Prostate gland (tissue), 2 donors: ENCODE data around the gene PTPRE. TPM values are rescaled to one million over a fixed set of nuclear protein-coding genes. Genes with fewer than 3 reads are reported as not detected.

Experiments used
- DNase-seq: peaks from one replicate; pipeline ENCODE4 v3.0.0-alpha.2; 2019; ENCODE audit warnings: low spot score
- H3K27ac ChIP-seq, 2 donors: fragments of 200-600 bp; sonication (generic); 2 replicates each; pipeline ENCODE4 v1.5.1; 2017 to 2019
- H3K27me3 ChIP-seq: fragments of 200-600 bp; sonication (generic); replicated peaks from 2 replicates; pipeline ENCODE4 v1.5.1; 2019; ENCODE audit not compliant: insufficient read depth
- H3K36me3 ChIP-seq, 2 donors: fragments of 200-600 bp; sonication (generic); 1 replicate in 1 of 2; 2 replicates in 1 of 2; pipeline versions ENCODE4 v1.5.1 to v1.8.1; 2017 to 2019
- H3K4me1 ChIP-seq: fragments of 200-600 bp; sonication (generic); replicated peaks from 2 replicates; pipeline ENCODE4 v1.5.1; 2019
- H3K4me3 ChIP-seq, 2 donors: fragments of 200-600 bp; sonication (generic); 2 replicates each; pipeline ENCODE4 v1.5.1; 2017 to 2019
- H3K9me3 ChIP-seq: fragments of 200-600 bp; sonication (generic); 2 replicates; pipeline ENCODE4 v1.5.1; 2017
- CTCF ChIP-seq, 4 experiments: fragments of 200-600 bp in 2 of 4; fragments of 450-650 bp in 2 of 4; sonication (generic) in 2 of 4; IDR thresholded peaks; 1 replicate in 3 of 4; 2 replicates in 1 of 4; pipeline ENCODE4 v1.5.1; 2016 to 2019; ENCODE audit warnings: antibody characterized with exemption in 4 of 4, mild to moderate bottlenecking in 2 of 4, moderate library complexity in 2 of 4
- POLR2A ChIP-seq: fragments of 450-650 bp; IDR thresholded peaks from one replicate; pipeline ENCODE4 v1.6.1; 2016; ENCODE audit warnings: antibody characterized with exemption, mild to moderate bottlenecking
- POLR2AphosphoS5 ChIP-seq: sonication (generic); formaldehyde crosslinking; IDR thresholded peaks from one replicate; pipeline ENCODE4 v1.6.1; 2017; ENCODE audit warnings: antibody characterized with exemption
- whole genome bisulfite sequencing: methylation state at CpG from one replicate; pipeline ENCODE4 v1.1.5; 2018; 5-methylcytosine and 5-hydroxymethylcytosine counted together
- intact Hi-C: fragments of 100-400 bp; cut with DNase I; formaldehyde crosslinking; loops from one replicate; pipeline ENCODE4 v1.14.2; 2022
- total RNA-seq, 2 donors: library from RNA; depleted of rRNA; stranded (reverse); fragments of >200 nt; gene quantifications; one replicate each; pipeline ENCODE4 v1.1.0, GENCODE V29; 2016

The PTPRE gene
- total RNA-seq, 2 donors from 2014 or later = 4.5 to 14.3 TPM

DNA sequence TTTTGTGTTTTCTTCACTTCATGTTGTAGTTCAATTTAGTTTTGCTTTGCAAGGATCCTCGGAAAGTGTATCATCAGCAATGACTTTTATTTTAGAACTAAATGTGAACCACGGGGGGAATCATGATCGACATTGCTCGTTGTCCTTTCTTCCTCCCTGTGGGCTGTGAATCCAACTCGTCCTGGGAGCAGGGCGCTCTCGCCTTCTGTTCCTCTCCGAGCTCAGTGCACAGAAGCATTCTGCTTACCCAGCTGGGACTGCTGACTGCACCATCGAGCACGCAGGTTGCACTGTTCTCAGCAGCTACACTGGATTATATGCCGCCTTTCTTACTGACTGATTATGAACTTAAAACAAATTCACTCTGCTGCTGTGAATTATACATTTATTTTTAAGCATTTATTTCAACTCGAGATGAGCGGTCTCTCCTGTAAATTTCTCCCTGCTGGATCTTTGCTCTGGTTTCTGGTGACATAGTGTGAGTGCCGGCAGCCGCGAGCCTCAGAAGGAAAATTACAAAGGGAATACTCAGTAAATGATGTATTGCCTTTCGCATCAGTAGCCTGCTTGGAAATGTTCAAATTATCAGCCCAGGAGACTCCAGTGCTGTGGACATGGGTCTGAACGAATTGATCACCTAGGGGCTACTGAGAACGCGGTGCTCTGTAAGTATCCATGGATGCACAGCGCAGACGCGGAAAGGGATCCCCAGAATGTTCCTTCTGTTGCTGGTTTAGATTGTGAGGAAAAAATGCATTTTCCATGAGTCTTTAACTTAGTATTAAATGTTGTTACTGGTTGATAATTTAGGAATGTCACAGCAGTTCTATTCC, 92.6 kb downstream of the PTPRE start:
- H3K27ac ChIP-seq = no peak overlapping the region

GRCh38 chr10:128000471-128001362, 93.8 kb downstream of the PTPRE start:
- intact Hi-C loops = no loop called here
- WGBS = 59% methylated on average over 5 of the region's 5 CpGs
- Histone ChIP-seq H3K9me3 (no peaks in the 10 kb centered on the region), H3K36me3 (no peaks in the 10 kb centered on the region), H3K4me1 (no peaks in the 10 kb centered on the region), H3K27ac (no peak overlapping the region), H3K4me3 (no peak overlapping the region), H3K27me3 (no peaks in the 10 kb centered on the region)
- no peak for TF ChIP-seq POLR2A
- no peak for TF ChIP-seq CTCF (IDR thresholded peaks at IDR 0.05)
- no peak for TF ChIP-seq POLR2AphosphoS5
- no peak for DNase-seq

More for the DNA sequence above, 92.6 kb downstream of the PTPRE start:
- no peak overlapping the region for H3K4me3 ChIP-seq
- H3K27me3 ChIP-seq = peaks cover 2% of the 10 kb centered on the region
- no peaks in the 10 kb centered on the region for H3K4me1 ChIP-seq
- no peaks in the 10 kb centered on the region for H3K36me3 ChIP-seq
- no peaks in the 10 kb centered on the region for H3K9me3 ChIP-seq
- DNase-seq = no peak
- TF ChIP-seq POLR2A = no peak
- TF ChIP-seq CTCF (IDR thresholded peaks at IDR 0.05) = no peak
- no peak for TF ChIP-seq POLR2AphosphoS5
- intact Hi-C loops = no loop called here
- 81% methylated on average over 23 of the region's 23 CpGs for WGBS

DNA sequence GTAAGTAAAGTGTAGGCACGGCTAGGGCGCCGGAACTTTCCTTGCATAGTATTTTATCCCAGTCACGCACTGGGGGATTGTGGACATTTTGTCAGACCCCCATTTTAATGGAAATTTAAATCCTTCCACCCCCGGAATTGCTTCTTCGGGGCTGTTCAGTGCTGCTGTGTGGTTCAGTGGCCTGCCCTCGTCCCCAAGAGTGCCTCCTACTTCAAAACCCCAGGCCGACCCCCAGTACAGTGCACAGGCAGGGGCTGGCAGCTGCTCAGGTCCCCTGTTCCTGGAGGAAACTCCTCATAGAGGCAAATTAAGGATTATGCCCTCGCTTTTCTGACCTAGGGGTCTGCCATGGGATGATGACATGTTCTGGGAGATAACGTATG, 94.5 kb downstream of the PTPRE start:
- Histone ChIP-seq H3K4me1 (no peaks in the 10 kb centered on the region), H3K27ac (no peak overlapping the region), H3K36me3 (no peaks in the 10 kb centered on the region), H3K27me3 (no peaks in the 10 kb centered on the region), H3K4me3 (no peak overlapping the region), H3K9me3 (no peaks in the 10 kb centered on the region)
- DNase-seq = no peak
- TF ChIP-seq POLR2A (no peak), CTCF (IDR thresholded peaks at IDR 0.05) (no peak), POLR2AphosphoS5 (no peak)
- WGBS = 93% methylated on average over 10 of the region's 10 CpGs
- intact Hi-C loops = no loop called here

DNA sequence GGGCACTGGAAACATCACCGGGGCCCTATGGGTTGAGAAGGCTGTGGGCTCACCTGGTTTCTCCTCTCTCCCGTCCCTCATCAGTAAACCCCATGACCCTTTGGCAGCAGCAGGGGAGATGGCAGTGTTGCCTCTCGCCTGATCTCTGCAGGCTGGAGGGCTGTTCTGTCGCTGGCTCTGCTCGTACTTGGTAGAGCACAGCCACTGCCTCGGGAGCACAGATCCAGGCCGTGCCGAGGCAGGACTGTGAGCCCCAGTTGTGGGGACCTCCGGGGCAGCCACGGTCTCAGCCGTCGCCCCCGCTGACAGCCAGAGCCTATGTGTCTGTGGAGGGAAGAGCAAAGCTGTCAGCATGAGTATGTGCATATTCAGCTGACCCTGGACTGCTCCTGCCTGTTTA, 94.9 kb downstream of the PTPRE start:
- Histone ChIP-seq H3K36me3 (no peaks in the 10 kb centered on the region), H3K27me3 (no peaks in the 10 kb centered on the region), H3K27ac (no peak overlapping the region), H3K4me3 (no peak overlapping the region), H3K4me1 (no peaks in the 10 kb centered on the region), H3K9me3 (no peaks in the 10 kb centered on the region)
- no peak for DNase-seq
- TF ChIP-seq POLR2A (no peak), POLR2AphosphoS5 (no peak)
- intact Hi-C loops = no loop called here
- WGBS = 86% methylated on average over 13 of the region's 13 CpGs

DNA sequence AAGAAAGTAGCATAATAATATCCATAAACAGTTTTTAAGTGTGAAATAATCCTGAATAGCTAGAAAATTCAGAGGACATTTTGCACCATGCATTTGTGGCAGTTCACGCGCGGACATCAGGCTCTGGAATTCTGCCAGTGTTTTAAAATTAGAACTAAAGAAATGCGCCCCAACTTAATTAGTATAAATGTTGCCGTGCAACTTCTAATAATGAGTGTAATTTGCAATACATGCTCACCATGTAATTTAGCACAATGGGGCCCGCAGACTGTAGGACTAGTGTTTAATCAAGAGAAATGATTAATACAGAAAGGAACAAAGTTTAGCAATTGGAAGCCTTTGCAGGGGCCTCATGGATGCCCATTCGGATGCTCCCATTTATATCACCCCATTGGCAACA, 96.6 kb downstream of the PTPRE start:
- intact Hi-C loops = no loop called here
- no peak for TF ChIP-seq POLR2AphosphoS5
- no peak for TF ChIP-seq POLR2A
- no peak for TF ChIP-seq CTCF (IDR thresholded peaks at IDR 0.05)
- H3K36me3 ChIP-seq = no peaks in the 10 kb centered on the region
- H3K9me3 ChIP-seq = no peaks in the 10 kb centered on the region
- H3K4me1 ChIP-seq = no peaks in the 10 kb centered on the region
- no peak overlapping the region for H3K4me3 ChIP-seq
- H3K27ac ChIP-seq = no peak overlapping the region
- no peaks in the 10 kb centered on the region for H3K27me3 ChIP-seq
- DNase-seq = no peak
- WGBS = 85% methylated on average over 7 of the region's 7 CpGs
